ENCODE measurements around the gene SMC1A.

DNA sequence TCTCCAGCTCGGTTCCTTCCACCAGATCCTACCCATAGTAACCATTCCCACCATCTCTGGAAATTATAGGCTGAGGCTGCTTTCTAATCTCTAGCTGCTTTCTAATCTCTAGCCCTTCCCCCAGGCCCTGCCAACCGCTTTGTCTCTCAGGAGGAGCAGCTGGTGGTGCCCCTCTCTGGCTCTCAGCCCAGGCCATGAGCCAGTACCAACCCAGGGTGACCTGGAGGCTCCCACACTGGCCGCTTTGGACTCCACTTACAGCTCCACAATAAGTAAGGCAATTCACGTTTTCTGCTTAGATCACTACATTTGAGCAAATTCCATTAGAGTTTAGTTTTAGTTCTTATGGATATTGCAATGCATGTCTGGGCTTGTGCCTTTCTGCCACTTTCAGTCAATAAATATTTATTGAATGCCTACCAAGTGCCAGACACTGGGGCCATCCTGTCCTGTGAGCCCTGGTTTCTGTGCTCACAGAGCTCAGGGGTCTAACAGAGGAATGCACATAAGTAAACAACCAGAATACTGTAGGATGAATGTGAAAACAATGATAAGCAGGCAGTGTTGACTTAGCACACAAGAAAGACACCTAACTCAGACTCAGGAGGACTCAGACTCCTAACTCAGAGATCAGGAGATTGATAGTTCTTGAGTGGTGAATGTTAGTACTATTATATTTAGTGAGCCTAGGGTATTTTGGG is 38.9 kb downstream of the SMC1A start:
- TF ChIP-seq, protein P1, sequence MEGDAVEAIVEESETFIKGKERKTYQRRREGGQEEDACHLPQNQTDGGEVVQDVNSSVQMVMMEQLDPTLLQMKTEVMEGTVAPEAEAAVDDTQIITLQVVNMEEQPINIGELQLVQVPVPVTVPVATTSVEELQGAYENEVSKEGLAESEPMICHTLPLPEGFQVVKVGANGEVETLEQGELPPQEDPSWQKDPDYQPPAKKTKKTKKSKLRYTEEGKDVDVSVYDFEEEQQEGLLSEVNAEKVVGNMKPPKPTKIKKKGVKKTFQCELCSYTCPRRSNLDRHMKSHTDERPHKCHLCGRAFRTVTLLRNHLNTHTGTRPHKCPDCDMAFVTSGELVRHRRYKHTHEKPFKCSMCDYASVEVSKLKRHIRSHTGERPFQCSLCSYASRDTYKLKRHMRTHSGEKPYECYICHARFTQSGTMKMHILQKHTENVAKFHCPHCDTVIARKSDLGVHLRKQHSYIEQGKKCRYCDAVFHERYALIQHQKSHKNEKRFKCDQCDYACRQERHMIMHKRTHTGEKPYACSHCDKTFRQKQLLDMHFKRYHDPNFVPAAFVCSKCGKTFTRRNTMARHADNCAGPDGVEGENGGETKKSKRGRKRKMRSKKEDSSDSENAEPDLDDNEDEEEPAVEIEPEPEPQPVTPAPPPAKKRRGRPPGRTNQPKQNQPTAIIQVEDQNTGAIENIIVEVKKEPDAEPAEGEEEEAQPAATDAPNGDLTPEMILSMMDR (IDR thresholded peaks at IDR 0.05): no peak
- no peak for TF ChIP-seq POLR2A (IDR thresholded peaks at IDR 0.05)

All from lower leg skin (tissue), 3 donors.